ENCODE data around the gene REXO5. TPM values are rescaled to one million over a fixed set of nuclear protein-coding genes. Genes with fewer than 3 reads are reported as not detected.
A peak's percentile ranks its signal among the peaks of the same experiment; 100 is the strongest.
"Not testable (repeated sequence)": the region's sequence is repeated elsewhere in the genome, so short reads cannot be mapped to it uniquely, and the experiment has no call there.

The REXO5 gene
- total RNA-seq: 16.1 TPM
- 3.0 TPM for polyA plus RNA-seq

GRCh38 chr16:20806168-20807050 is at the start of gene REXO5, which contains the start of gene ERI2:
Gene REXO5 (plus strand): TSS chr16:20806527. CDS start chr16:20806954, 427 bp downstream.
Gene ERI2 (minus strand): TSS chr16:20806472. CDS start chr16:20806430, 42 bp downstream.
- peak within 1 kb of the TSS; percentile 68 for H3K4me3 ChIP-seq (ENCODE audit: low read depth, low read length)
- H3K36me3 ChIP-seq (ENCODE audit: insufficient read depth): no peaks in the 10 kb centered on the region
- DNase-seq (ENCODE audit: extremely low spot score): peak; percentile 92
- WGBS: under 1% methylated on average over 74 of the region's 74 CpGs
- H3K4me1 ChIP-seq (ENCODE audit: insufficient read depth): no peaks in the 10 kb centered on the region
- peak within 1 kb of the TSS; percentile 88 for H3K27ac ChIP-seq (ENCODE audit: low read depth)

- Histone ChIP-seq H3K4me3 (ENCODE audit: low read depth, low read length) (no peak overlapping the region), H3K36me3 (ENCODE audit: insufficient read depth) (no peaks in the 10 kb centered on the region), H3K27ac (ENCODE audit: low read depth) (no peak overlapping the region), H3K4me1 (ENCODE audit: insufficient read depth) (no peaks in the 10 kb centered on the region)
- WGBS: 56% methylated on average over 2 of the region's 2 CpGs
- no peak for DNase-seq (ENCODE audit: extremely low spot score)
Measured at GRCh38 chr16:20760346-20760745, 46.0 kb upstream of the REXO5 start.

DNA sequence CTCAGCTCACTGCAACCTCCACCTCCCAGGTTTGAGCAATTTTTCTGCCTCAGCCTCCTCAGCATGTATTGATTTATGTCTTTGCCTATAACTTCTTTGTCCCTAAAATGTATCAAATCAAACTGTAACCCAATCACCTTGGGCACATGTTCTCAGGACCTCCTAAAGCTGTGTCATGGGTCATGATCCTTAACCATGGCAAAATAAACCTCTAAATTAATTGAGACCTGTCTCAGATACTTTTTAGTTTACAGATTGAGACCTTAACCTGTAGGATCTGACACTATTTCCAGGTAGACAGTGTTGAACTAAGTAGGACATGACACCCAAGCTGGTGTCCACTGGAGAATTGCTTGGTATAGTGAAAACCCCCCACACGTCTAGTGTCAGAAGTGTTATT is 45.2 kb upstream of the REXO5 start:
- no peak for DNase-seq (ENCODE audit: extremely low spot score)
- WGBS: 81% methylated on average over 1 of the region's 1 CpG
- no peaks in the 10 kb centered on the region for H3K4me1 ChIP-seq (ENCODE audit: insufficient read depth)
- no peaks in the 10 kb centered on the region for H3K36me3 ChIP-seq (ENCODE audit: insufficient read depth)
- H3K4me3 ChIP-seq (ENCODE audit: low read depth, low read length): no peak overlapping the region
- H3K27ac ChIP-seq (ENCODE audit: low read depth): no peak overlapping the region

DNA sequence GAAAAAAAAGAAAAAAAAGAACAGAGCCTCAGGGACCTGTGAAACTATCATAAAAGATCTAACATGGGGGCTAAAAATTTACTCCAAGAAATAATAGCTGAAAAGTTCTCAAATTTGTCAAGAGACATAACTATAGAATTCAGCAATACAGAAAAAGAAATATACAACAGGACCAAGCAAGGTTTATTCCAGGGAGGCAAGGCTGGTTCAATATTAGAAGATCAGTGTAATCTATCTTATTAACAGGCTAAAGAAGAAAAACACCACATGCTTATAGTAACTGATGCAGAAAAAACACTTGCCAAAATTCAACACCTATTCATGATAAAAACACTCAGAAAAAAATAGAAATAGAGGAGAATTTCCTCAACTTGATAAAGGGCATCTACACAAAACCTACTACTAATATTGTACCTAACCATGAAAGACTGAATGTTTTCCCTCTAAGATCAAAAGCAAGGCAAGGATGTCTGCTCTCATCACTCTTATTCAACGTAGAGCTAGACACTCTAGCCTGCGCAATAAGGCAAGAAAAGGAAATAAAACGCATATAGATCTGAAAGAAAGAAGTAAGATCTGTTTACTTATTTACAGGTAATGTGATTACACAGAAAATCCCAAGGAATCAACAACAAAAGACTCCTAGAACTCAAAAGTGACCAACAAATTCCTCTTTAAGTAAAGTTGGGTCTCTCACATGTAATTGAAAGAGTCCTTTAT is 43.8 kb upstream of the REXO5 start:
- WGBS: 96% methylated on average over 3 of the region's 3 CpGs
- Histone ChIP-seq H3K27ac (ENCODE audit: low read depth) (no peak overlapping the region), H3K36me3 (ENCODE audit: insufficient read depth) (no peaks in the 10 kb centered on the region), H3K4me1 (ENCODE audit: insufficient read depth) (no peaks in the 10 kb centered on the region), H3K4me3 (ENCODE audit: low read depth, low read length) (no peak overlapping the region)
- DNase-seq (ENCODE audit: extremely low spot score): no peak

GRCh38 chr16:20763461-20764232 is 42.7 kb upstream of the REXO5 start, which contains the start of gene ACSM3:
Gene ACSM3 (plus strand): TSS chr16:20764014. CDS start chr16:20770035, 6,021 bp downstream.
- Histone ChIP-seq H3K27ac (ENCODE audit: low read depth) (peak within 1 kb of the TSS; percentile 61), H3K4me3 (ENCODE audit: low read depth, low read length) (peak within 1 kb of the TSS; percentile 12), H3K4me1 (ENCODE audit: insufficient read depth) (no peaks in the 10 kb centered on the region), H3K36me3 (ENCODE audit: insufficient read depth) (no peaks in the 10 kb centered on the region)
- peak; percentile 90 for DNase-seq (ENCODE audit: extremely low spot score)
- 14% methylated on average over 10 of the region's 10 CpGs for WGBS

DNA sequence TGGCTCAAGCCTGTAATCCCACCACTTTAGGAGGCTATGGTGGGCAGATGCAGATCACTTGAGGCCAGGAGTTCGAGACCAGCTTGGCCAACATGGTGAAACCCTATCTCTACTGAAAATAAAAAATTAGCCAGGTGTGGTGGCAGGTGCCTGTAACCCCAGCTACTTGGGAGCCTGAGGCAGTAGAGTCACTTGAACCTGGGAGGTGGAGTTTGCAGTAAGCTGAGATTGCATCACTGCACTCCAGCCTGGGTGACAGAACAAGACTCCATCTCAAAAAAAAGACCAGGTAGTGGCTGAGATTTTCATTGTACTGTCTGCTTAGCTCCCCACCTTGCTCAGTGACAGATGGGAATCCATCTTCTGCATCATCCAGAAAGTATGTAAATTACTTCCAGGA is 41.9 kb upstream of the REXO5 start:
- not testable (repeated sequence) for DNase-seq (ENCODE audit: extremely low spot score); H3K36me3 ChIP-seq (ENCODE audit: insufficient read depth); H3K4me3 ChIP-seq (ENCODE audit: low read depth, low read length); H3K27ac ChIP-seq (ENCODE audit: low read depth); H3K4me1 ChIP-seq (ENCODE audit: insufficient read depth)
- WGBS: 75% methylated on average over 1 of the region's 1 CpG

DNA sequence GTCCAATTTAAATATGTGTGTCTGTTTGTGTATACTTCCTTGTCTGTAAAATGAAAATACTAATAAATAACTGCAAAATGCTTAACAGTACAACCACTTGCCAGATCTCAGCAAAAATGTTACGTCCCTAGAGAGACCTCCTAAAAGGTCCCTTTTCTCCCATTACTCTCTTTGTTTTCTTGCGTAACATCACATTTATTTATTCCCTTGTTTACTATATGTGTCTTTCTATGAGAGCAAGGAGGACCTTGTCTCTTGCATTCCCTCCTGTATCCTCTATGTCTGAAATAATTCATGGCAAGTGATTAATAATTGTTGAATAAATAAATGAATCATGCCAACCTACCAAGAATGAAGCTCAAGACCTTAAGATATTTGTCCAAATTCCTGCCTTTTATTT is 40.6 kb upstream of the REXO5 start:
- no peak for DNase-seq (ENCODE audit: extremely low spot score)
- WGBS: 81% methylated on average over 2 of the region's 2 CpGs
- no peak overlapping the region for H3K4me3 ChIP-seq (ENCODE audit: low read depth, low read length)
- H3K36me3 ChIP-seq (ENCODE audit: insufficient read depth): no peaks in the 10 kb centered on the region
- no peak overlapping the region for H3K27ac ChIP-seq (ENCODE audit: low read depth)
- H3K4me1 ChIP-seq (ENCODE audit: insufficient read depth): no peaks in the 10 kb centered on the region

DNA sequence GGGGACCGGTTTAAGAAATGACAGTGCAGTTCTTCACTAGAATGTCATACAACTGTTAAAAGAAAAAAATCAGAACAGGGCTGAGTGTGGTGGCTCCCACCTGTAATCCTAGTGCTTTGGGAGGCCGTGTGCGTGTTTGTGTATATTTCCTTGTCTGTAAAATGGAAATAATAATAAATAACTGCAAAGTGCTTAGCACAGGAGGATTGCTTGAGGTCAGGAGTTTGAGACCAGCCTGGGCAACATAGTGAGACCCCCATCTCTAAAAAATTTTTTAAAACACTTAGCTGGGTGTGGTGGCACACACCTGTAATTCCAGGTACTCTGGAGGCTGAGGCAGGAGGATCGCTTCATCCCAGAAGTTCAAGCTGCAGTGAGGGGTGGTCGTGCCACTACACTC is 40.0 kb upstream of the REXO5 start:
- no peak overlapping the region for H3K4me3 ChIP-seq (ENCODE audit: low read depth, low read length)
- no peak for DNase-seq (ENCODE audit: extremely low spot score)
- WGBS: 88% methylated on average over 5 of the region's 5 CpGs
- H3K36me3 ChIP-seq (ENCODE audit: insufficient read depth): no peaks in the 10 kb centered on the region
- no peaks in the 10 kb centered on the region for H3K4me1 ChIP-seq (ENCODE audit: insufficient read depth)
- no peak overlapping the region for H3K27ac ChIP-seq (ENCODE audit: low read depth)

DNA sequence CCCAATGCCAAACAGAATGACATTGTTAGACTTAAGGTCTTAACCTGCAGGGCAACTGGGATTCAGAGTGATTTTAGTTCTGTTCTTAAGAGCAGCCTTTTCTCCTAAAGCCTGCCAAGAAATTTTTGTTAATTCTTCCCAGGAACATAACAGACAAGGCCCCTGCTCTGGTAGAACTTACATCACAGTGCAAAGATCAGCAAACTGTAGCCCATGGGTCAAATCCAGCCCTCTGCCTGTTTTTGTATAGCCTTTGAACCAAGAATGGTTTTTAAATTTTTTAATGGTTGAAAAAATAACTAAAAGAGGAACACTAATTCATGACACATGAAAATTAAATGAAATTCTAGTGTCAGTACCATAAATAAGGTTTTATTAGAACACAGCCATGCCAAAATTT is 38.8 kb upstream of the REXO5 start:
- Histone ChIP-seq H3K4me3 (ENCODE audit: low read depth, low read length) (no peak overlapping the region), H3K4me1 (ENCODE audit: insufficient read depth) (no peaks in the 10 kb centered on the region), H3K27ac (ENCODE audit: low read depth) (no peak overlapping the region), H3K36me3 (ENCODE audit: insufficient read depth) (no peaks in the 10 kb centered on the region)
- no peak for DNase-seq (ENCODE audit: extremely low spot score)

- no peak for DNase-seq (ENCODE audit: extremely low spot score)
- no peak overlapping the region for H3K27ac ChIP-seq (ENCODE audit: low read depth)
- H3K4me1 ChIP-seq (ENCODE audit: insufficient read depth): no peaks in the 10 kb centered on the region
- H3K36me3 ChIP-seq (ENCODE audit: insufficient read depth): no peaks in the 10 kb centered on the region
- H3K4me3 ChIP-seq (ENCODE audit: low read depth, low read length): no peak overlapping the region
- 100% methylated on average over 1 of the region's 1 CpG for WGBS
Measured at GRCh38 chr16:20768121-20768520, 38.2 kb upstream of the REXO5 start.

DNA sequence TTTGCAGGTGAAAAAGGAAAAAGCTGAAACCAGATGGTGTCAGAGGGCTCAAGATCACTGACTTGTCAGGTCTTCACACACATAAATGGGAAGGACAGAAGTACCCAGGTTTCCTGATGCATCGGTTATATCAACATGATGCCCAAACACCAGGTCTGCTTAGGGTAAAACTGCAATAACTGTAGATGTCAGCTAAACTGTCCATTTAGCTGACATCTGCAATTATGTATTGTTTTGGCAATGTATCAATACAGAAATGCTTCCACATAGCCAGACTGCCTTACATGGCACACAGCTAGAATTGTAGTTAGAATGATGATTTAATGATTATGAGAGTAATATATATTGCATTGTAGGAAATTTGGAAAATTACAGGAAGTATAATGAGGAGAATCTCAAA is 37.5 kb upstream of the REXO5 start:
- H3K27ac ChIP-seq (ENCODE audit: low read depth): no peak overlapping the region
- 56% methylated on average over 1 of the region's 1 CpG for WGBS
- H3K36me3 ChIP-seq (ENCODE audit: insufficient read depth): no peaks in the 10 kb centered on the region
- H3K4me3 ChIP-seq (ENCODE audit: low read depth, low read length): no peak overlapping the region
- no peaks in the 10 kb centered on the region for H3K4me1 ChIP-seq (ENCODE audit: insufficient read depth)
- DNase-seq (ENCODE audit: extremely low spot score): no peak

GRCh38 chr16:20773679-20774078 is 32.6 kb upstream of the REXO5 start:
- Histone ChIP-seq H3K27ac (ENCODE audit: low read depth) (no peak overlapping the region), H3K36me3 (ENCODE audit: insufficient read depth) (no peaks in the 10 kb centered on the region), H3K4me1 (ENCODE audit: insufficient read depth) (no peaks in the 10 kb centered on the region), H3K4me3 (ENCODE audit: low read depth, low read length) (no peak overlapping the region)
- 90% methylated on average over 3 of the region's 3 CpGs for WGBS
- no peak for DNase-seq (ENCODE audit: extremely low spot score)

DNA sequence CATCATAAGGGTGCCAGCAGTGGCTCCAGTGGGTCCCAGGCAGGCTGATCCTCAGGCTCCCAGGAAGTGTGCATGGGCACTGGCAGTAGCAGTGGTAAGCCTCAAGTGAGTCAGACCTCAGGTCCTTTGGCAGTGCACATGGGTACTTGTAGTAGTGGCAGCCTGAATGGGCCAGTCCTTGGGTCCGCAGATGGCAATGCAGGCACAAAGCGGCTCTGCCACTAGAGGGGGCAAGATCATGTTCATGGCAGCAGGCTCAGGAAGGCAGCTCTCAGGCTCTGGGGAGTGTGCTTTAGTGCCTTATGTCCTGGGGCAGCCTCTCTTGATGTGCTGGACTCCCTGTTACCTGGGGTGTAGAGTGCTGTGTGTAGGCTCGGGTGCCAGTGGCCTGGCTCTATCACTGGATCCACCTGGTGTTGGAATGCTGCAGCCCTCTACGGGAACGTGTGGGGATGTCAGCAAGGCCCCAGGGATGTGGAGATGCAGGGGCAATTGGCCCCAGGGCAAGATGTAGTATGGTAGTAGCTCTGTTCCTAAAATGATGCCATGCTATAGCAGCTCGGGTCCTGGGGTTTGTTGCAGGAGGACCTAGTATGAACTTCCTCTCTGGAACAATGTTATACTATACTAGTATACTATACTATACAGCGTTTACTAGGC is 31.5 kb upstream of the REXO5 start:
- DNase-seq (ENCODE audit: extremely low spot score): no peak
- 64% methylated on average over 7 of the region's 7 CpGs for WGBS
- H3K36me3 ChIP-seq (ENCODE audit: insufficient read depth): no peaks in the 10 kb centered on the region
- H3K27ac ChIP-seq (ENCODE audit: low read depth): no peak overlapping the region
- H3K4me1 ChIP-seq (ENCODE audit: insufficient read depth): no peaks in the 10 kb centered on the region
- no peak overlapping the region for H3K4me3 ChIP-seq (ENCODE audit: low read depth, low read length)

All from urinary bladder (tissue), 4 donors.